ENCODE results near the gene IMPA2.
"Not testable (repeated sequence)": the region's sequence is repeated elsewhere in the genome, so short reads cannot be mapped to it uniquely, and the experiment has no call there.

Gene IMPA2

GRCh38 chr18:12076424-12077140 is 95.3 kb downstream of the IMPA2 start:
- no peak for DNase-seq (ENCODE audit: low read depth)

DNA sequence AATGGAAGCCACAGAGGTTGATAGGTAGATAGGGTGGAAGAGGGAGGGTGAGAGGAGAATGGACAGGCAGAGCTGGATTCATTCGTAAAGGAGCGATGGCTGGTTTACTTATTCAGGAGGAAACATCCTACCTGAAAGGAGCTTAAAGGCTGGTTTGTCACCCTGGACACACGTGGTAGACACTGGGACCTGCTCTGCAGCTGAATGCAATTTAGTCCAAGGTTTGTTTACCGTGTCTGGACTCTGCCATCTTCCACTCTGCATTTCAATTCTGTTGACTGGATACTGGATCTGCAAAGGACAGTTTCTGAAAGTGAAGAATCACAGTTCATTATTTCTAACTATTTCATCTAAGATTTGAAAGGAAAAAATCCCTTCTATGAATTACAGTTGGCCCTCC is 96.7 kb downstream of the IMPA2 start:
- DNase-seq (ENCODE audit: low read depth), result not testable (repeated sequence)

DNA sequence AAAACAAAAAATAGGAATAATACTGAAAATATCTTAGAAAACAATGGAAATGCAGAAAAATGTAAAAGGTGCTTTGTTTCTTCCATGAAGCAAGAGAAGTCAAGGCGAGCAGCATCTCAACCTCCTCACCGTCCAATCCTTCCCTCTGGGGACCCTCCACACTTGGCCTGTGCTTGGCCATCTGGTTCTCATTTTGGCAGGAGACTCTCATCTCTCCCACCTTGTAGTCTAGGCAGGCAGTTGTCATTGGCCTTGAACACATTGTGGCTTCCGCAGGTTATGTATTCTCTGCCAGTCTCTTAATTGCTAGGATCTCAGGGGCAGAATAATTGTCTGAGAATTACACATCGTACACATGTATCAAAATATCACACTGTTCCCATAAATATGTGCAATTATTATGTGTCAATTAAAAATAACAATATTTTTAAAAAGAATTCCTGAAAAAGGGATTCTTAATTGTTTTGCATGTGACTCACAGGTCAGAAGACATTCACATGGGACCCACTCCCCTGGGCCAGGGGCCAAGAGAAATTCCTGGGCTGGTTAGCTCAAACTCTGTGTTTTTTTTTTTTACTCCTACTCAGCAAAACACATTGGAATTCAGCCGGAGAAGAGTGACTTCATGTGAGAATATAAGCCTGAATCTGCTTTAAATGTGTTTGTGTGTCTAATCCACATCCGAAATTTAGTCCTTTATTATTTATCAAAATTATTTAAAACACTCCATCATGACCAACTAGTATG is 98.4 kb downstream of the IMPA2 start:
- peak; percentile 63 for DNase-seq (ENCODE audit: low read depth)
